ENCODE data around the gene PPP2R5B.

Gene PPP2R5B

GRCh38 chr11:64878494-64879243, 45.8 kb upstream of the PPP2R5B start, which contains the start of gene EHD1 (continued):
- 0 out of 2 replicates have a peak, but pooled peaks have one; percentile 26 for TF ChIP-seq ZFP37 (tag by site-specific recombination; IDR thresholded peaks at IDR 0.05)
- peak; percentile 59 for TF ChIP-seq KLF10 (tag by site-specific recombination; IDR thresholded peaks at IDR 0.05)
- TF ChIP-seq ZEB2 (tag by site-specific recombination; IDR thresholded peaks at IDR 0.05): peak; percentile 71
- TF ChIP-seq ZNF398 (tag by site-specific recombination; IDR thresholded peaks at IDR 0.05): peak; percentile 63
- TF ChIP-seq HOXC10 (CRISPR knock-in tag; IDR thresholded peaks at IDR 0.05): no peak
- peak; percentile 47 for TF ChIP-seq SP7 (tag by site-specific recombination; IDR thresholded peaks at IDR 0.05)
- peak; percentile 71 for TF ChIP-seq SCRT2 (tag by site-specific recombination; IDR thresholded peaks at IDR 0.05)
- TF ChIP-seq ZNF19 (tag by site-specific recombination; IDR thresholded peaks at IDR 0.05; ENCODE audit: low read depth): no peak
- peak; percentile 76 for TF ChIP-seq ZNF335 (tag by site-specific recombination; conservative IDR thresholded peaks at IDR 0.05)
- no peak for TF ChIP-seq ZNF792 (tag by site-specific recombination; IDR thresholded peaks at IDR 0.05)
- no peak for TF ChIP-seq ZNF530 (tag by site-specific recombination; IDR thresholded peaks at IDR 0.05; ENCODE audit: low read depth)
- TF ChIP-seq ZBTB7A (tag by site-specific recombination; IDR thresholded peaks at IDR 0.05; ENCODE audit: low read depth): no peak
- TF ChIP-seq ZNF366 (tag by site-specific recombination; conservative IDR thresholded peaks at IDR 0.05): peak; percentile 43; the same call in 1 of the 2 replicates
- TF ChIP-seq ZNF645 (tag by site-specific recombination; IDR thresholded peaks at IDR 0.05): no peak

- ChIA-PET POLR2A (interaction anchor here (0.7 to 2.7 kb wide), 3 partner anchors 19 to 100 kb away, joined by 3 to 12 read pairs (median 5); partner anchors contain the start of gene SF1), CTCF (interaction anchor here (0.6 to 4.6 kb wide), 9 partner anchors 9 to 481 kb away, joined by 3 to 27 read pairs (median 4); partner anchors contain the start of gene CDC42BPG)
- H3K9me3 ChIP-seq (ENCODE audit: control insufficient read depth, insufficient read depth, low read depth, low read length): no peaks in the 10 kb centered on the region
- H3K4me3 ChIP-seq (ENCODE audit: low read depth, low read length): peak overlapping the region; percentile 85
- peaks cover 0 to 6% of the 10 kb centered on the region in 2 experiments; a peak in 1 of 3 replicates for H3K36me3 ChIP-seq (ENCODE audit: control insufficient read depth in 2 of 2, insufficient read depth in 1 of 2, low read length in 2 of 2)
- peak overlapping the region; percentile 64; the same call in 1 of the 2 replicates for H3K27ac ChIP-seq (ENCODE audit: extremely low read depth, low read depth, low read length)
- no peaks in the 10 kb centered on the region for H3K4me1 ChIP-seq (ENCODE audit: control insufficient read depth, insufficient read depth, low read length)
- TF ChIP-seq PRDM10 (tag by site-specific recombination; IDR thresholded peaks at IDR 0.05) (peak; percentile 83), GLIS2 (tag by site-specific recombination; IDR thresholded peaks at IDR 0.05) (0 out of 2 replicates have a peak, but pooled peaks have one; percentile 7), ZNF341 (tag by site-specific recombination; IDR thresholded peaks at IDR 0.05; ENCODE audit: low read depth) (peak; percentile 84), BCL6B (tag by site-specific recombination; IDR thresholded peaks at IDR 0.05) (no peak), ZNF692 (tag by site-specific recombination; IDR thresholded peaks at IDR 0.05) (0 out of 2 replicates have a peak, but pooled peaks have one; percentile 1)
Observed at GRCh38 chr11:64879244-64879900, 45.1 kb upstream of the PPP2R5B start.

All from HEK293 (cell line).